CD14-positive monocyte (primary cell): Measurements from ENCODE around the gene TGFBR1. TPM values are rescaled to one million over a fixed set of nuclear protein-coding genes. Genes with fewer than 3 reads are reported as not detected.

Experiments used
- DNase-seq, 3 donors: peaks; one replicate each; pipeline ENCODE4 v3.0.0-alpha.2; 2011 to 2022
- H2AFZ ChIP-seq: 2 replicates; pipeline ENCODE4 v1.6.0; 2012; ENCODE audit warnings: mild to moderate bottlenecking, low read depth, low read length, inconsistent platforms; ENCODE audit not compliant: insufficient read depth, poor library complexity, severe bottlenecking
- H3K27ac ChIP-seq, 2 donors: 1 replicate in 1 of 2; 2 replicates in 1 of 2; pipeline ENCODE4 v1.5.1; 2012 to 2013; ENCODE audit warnings: low read length in 2 of 2, control low read depth in 1 of 2, inconsistent platforms in 1 of 2, low read depth in 1 of 2, mild to moderate bottlenecking in 1 of 2
- H3K27me3 ChIP-seq, 2 donors: one replicate each; pipeline versions ENCODE4 v1.6.0 to v1.6.1; 2011 to 2013; ENCODE audit warnings: low read length in 2 of 2; ENCODE audit not compliant: control insufficient read depth in 2 of 2, insufficient read depth in 2 of 2
- H3K36me3 ChIP-seq, 2 donors: replicated peaks in 1 of 2; 1 replicate in 1 of 2; 2 replicates in 1 of 2; pipeline versions ENCODE4 v1.5.1 to v1.6.1; 2012 to 2013; ENCODE audit warnings: low read length in 2 of 2, control low read depth in 1 of 2, inconsistent platforms in 1 of 2, mild to moderate bottlenecking in 1 of 2; ENCODE audit not compliant: insufficient read depth in 2 of 2, control insufficient read depth in 1 of 2
- H3K4me1 ChIP-seq, 2 donors: 1 replicate in 1 of 2; 2 replicates in 1 of 2; pipeline versions ENCODE4 v1.5.1 to v1.6.1; 2012 to 2013; ENCODE audit warnings: low read length in 2 of 2, control low read depth in 1 of 2, inconsistent platforms in 1 of 2, mild to moderate bottlenecking in 1 of 2, moderate library complexity in 1 of 2; ENCODE audit not compliant: insufficient read depth in 2 of 2, control insufficient read depth in 1 of 2
- H3K4me2 ChIP-seq: replicated peaks from 2 replicates; pipeline ENCODE3; 2012; ENCODE audit warnings: low read length, moderate library complexity, mild to moderate bottlenecking; ENCODE audit not compliant: poor library complexity, severe bottlenecking; ENCODE audit errors: extremely low read depth
- H3K4me3 ChIP-seq, 3 experiments: fragments of 200-600 bp in 1 of 3; sonication (generic) in 1 of 3; replicated peaks in 1 of 3; 1 replicate in 2 of 3; 2 replicates in 1 of 3; pipeline ENCODE4 v1.5.1; 2011 to 2013; ENCODE audit warnings: low read length in 3 of 3, mild to moderate bottlenecking in 3 of 3, control low read depth in 2 of 3, low read depth in 2 of 3, inconsistent platforms in 1 of 3, moderate library complexity in 1 of 3
- H3K79me2 ChIP-seq: 2 replicates; pipeline ENCODE4 v1.6.0; 2012; ENCODE audit warnings: mild to moderate bottlenecking, control low read depth, inconsistent platforms, low read length, moderate library complexity; ENCODE audit not compliant: insufficient read depth
- H3K9ac ChIP-seq: 2 replicates; pipeline ENCODE4 v1.6.0; 2017; ENCODE audit warnings: low read length, mild to moderate bottlenecking; ENCODE audit not compliant: insufficient read depth, poor library complexity, severe bottlenecking
- H3K9me3 ChIP-seq, 2 donors: replicated peaks in 1 of 2; 1 replicate in 1 of 2; 2 replicates in 1 of 2; pipeline versions ENCODE4 v1.5.1 to v1.6.1; 2012 to 2013; ENCODE audit warnings: low read length in 2 of 2, control low read depth in 1 of 2; ENCODE audit not compliant: control insufficient read depth in 1 of 2, insufficient read depth in 1 of 2
- H4K20me1 ChIP-seq: 2 replicates; pipeline ENCODE4 v1.6.0; 2012; ENCODE audit warnings: mild to moderate bottlenecking, low read length, control low read depth, moderate library complexity; ENCODE audit not compliant: insufficient read depth
- H3K27ac Mint-ChIP-seq, 7 donors: one replicate each; pipeline ENCODE4 v1.8.0; 2020; ENCODE audit warnings: mild to moderate bottlenecking in 7 of 7, mixed read lengths in 7 of 7, moderate library complexity in 6 of 7, inconsistent platforms in 2 of 7
- H3K27me3 Mint-ChIP-seq, 3 donors: one replicate each; pipeline ENCODE4 v1.8.0; 2021 to 2022; ENCODE audit warnings: low read depth in 3 of 3, mild to moderate bottlenecking in 3 of 3, mixed read lengths in 3 of 3, moderate library complexity in 3 of 3, inconsistent platforms in 1 of 3
- H3K36me3 Mint-ChIP-seq, 2 donors: one replicate each; pipeline ENCODE4 v1.8.0; 2020; ENCODE audit warnings: mixed read lengths in 2 of 2, inconsistent platforms in 1 of 2, mild to moderate bottlenecking in 1 of 2
- H3K4me1 Mint-ChIP-seq: one replicate; pipeline ENCODE4 v1.8.0; 2020; ENCODE audit warnings: mild to moderate bottlenecking, mixed read lengths
- H3K4me3 Mint-ChIP-seq, 2 donors: one replicate each; pipeline ENCODE4 v1.8.0; 2020; ENCODE audit warnings: mild to moderate bottlenecking in 2 of 2, mixed read lengths in 2 of 2, moderate library complexity in 1 of 2
- H3K9me3 Mint-ChIP-seq, 7 donors: one replicate each; pipeline ENCODE4 v1.8.0; 2020 to 2022; ENCODE audit warnings: mixed read lengths in 7 of 7, mild to moderate bottlenecking in 6 of 7, moderate library complexity in 6 of 7, inconsistent platforms in 2 of 7
- WGBS: methylation state at CpG from one replicate; pipeline ENCODE4 v1.1.5; 2013; ENCODE audit warnings: missing lambda C conversion rate; ENCODE audit not compliant: insufficient coverage; 5-methylcytosine and 5-hydroxymethylcytosine counted together
- intact Hi-C, 2 donors: fragments of 100-400 bp; cut with micrococcal nuclease; formaldehyde crosslinking; loops; one replicate each; pipeline versions ENCODE4 v1.15.0 to v1.15.1; 2023
- polyA plus RNA-seq, 3 donors: library from polyadenylated mRNA; depleted of rRNA in 1 of 3; unstranded in 2 of 3; stranded (reverse) in 1 of 3; fragments of 300-500 nt in 2 of 3; fragments of >200 nt in 1 of 3; fragmentation: Illumina TruSeq in 2 of 3; gene quantifications; 1 replicate in 2 of 3; 2 replicates in 1 of 3; pipeline ENCODE4 v1.2.3, GENCODE V29; 2012 to 2021
- TF ChIP-seq, protein P1 (sequence below): fragments of 200-600 bp; IDR thresholded peaks from one replicate; pipeline ENCODE4 v1.8.0; 2022; ENCODE audit warnings: antibody characterized with exemption, mild to moderate bottlenecking

TGFBR1 gene
- polyA plus RNA-seq, 3 donors = 10.7 to 26.8 (median 25.0) TPM

DNA sequence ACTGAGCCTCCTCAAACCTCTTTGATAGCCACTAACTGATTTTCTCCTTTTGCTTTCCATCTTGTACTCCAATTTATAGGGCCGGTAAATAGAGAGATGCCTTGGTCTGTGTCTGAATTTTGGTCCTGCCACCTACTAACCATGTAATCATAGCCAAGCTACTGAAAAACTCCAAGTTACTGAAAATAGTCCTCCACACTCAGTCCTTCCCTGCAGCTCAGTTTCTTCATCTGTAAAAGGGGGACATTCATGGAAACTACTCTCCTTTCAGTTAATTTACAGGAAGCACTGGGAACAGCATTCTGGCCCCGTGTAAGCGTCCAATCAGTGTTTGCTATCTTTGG is 30.0 kb upstream of the TGFBR1 start:
- Histone ChIP-seq H3K4me1 (peaks cover 3 to 10% of the 10 kb centered on the region in 2 donors), H3K9ac (no peak overlapping the region), H3K27ac (no peak overlapping the region), H3K79me2 (no peaks in the 10 kb centered on the region), H3K4me2 (no peak overlapping the region), H3K27me3 (no peaks in the 10 kb centered on the region), H4K20me1 (no peaks in the 10 kb centered on the region), H2AFZ (no peak overlapping the region), H3K4me3 (no peak overlapping the region), H3K36me3 (no peaks in the 10 kb centered on the region), H3K9me3 (no peaks in the 10 kb centered on the region)
- TF ChIP-seq, protein P1, sequence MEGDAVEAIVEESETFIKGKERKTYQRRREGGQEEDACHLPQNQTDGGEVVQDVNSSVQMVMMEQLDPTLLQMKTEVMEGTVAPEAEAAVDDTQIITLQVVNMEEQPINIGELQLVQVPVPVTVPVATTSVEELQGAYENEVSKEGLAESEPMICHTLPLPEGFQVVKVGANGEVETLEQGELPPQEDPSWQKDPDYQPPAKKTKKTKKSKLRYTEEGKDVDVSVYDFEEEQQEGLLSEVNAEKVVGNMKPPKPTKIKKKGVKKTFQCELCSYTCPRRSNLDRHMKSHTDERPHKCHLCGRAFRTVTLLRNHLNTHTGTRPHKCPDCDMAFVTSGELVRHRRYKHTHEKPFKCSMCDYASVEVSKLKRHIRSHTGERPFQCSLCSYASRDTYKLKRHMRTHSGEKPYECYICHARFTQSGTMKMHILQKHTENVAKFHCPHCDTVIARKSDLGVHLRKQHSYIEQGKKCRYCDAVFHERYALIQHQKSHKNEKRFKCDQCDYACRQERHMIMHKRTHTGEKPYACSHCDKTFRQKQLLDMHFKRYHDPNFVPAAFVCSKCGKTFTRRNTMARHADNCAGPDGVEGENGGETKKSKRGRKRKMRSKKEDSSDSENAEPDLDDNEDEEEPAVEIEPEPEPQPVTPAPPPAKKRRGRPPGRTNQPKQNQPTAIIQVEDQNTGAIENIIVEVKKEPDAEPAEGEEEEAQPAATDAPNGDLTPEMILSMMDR = no peak
- intact Hi-C loops = no loop called here
- no peaks in the 10 kb centered on the region for H3K36me3 Mint-ChIP-seq
- no peaks in the 10 kb centered on the region for H3K9me3 Mint-ChIP-seq
- H3K4me1 Mint-ChIP-seq = peaks cover 16% of the 10 kb centered on the region
- 89% methylated on average over 3 of the region's 3 CpGs for WGBS
- no peak for DNase-seq
- H3K27me3 Mint-ChIP-seq = peaks cover 0 to 10% (median 5%) of the 10 kb centered on the region in 3 donors
- no peak overlapping the region for H3K4me3 Mint-ChIP-seq
- H3K27ac Mint-ChIP-seq = no peak overlapping the region

DNA sequence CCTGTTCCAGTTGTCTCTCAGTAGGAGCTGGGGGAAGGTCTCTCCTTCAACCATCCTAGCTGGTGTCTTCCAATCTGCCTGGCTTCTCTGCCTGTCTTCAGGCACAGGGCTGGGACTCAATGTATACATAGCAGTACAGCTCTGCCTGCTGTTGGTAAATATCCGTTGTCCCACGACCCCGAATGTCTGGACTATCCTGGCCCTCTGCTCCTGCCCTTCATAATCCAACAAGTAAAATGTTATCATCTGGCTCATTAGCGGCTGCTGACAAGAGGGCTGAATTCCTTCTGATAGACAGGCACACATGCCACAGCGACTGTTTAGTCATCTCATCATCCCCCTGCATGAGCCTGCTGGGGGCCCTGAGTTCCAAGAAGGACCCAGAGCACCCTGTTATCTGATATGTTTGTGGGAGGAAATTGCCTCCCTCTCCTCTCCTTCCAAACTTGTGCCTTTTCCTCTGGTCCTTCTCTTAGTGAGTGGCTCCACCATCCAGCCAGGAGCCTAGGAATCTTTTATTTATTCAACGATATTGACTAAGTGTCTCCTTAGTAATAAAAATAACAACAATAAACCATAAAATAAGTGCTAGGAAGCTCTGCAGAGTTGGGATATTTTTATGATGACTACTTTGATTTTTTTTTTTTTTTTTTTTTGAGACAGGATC is 29.5 kb upstream of the TGFBR1 start:
- no peak overlapping the region for H3K9ac ChIP-seq
- peaks cover 3 to 10% of the 10 kb centered on the region in 2 donors for H3K4me1 ChIP-seq
- no peaks in the 10 kb centered on the region for H3K27me3 ChIP-seq
- no peaks in the 10 kb centered on the region for H3K79me2 ChIP-seq
- no peak for DNase-seq
- no peak overlapping the region for H3K27ac Mint-ChIP-seq
- H3K27ac ChIP-seq = no peak overlapping the region
- peaks cover 0 to 10% (median 5%) of the 10 kb centered on the region in 3 donors for H3K27me3 Mint-ChIP-seq
- no peak overlapping the region for H2AFZ ChIP-seq
- peaks cover 16% of the 10 kb centered on the region for H3K4me1 Mint-ChIP-seq
- WGBS = 93% methylated on average over 4 of the region's 6 CpGs
- H3K9me3 ChIP-seq = no peaks in the 10 kb centered on the region
- no peaks in the 10 kb centered on the region for H3K36me3 ChIP-seq
- H3K4me3 ChIP-seq = no peak overlapping the region
- TF ChIP-seq, protein P1 = no peak
- peaks cover 0 to 3% (median 0%) of the 10 kb centered on the region in 7 donors for H3K9me3 Mint-ChIP-seq
- H4K20me1 ChIP-seq = no peaks in the 10 kb centered on the region
- intact Hi-C loops = no loop called here
- H3K4me3 Mint-ChIP-seq = no peak overlapping the region
- no peaks in the 10 kb centered on the region for H3K36me3 Mint-ChIP-seq
- no peak overlapping the region for H3K4me2 ChIP-seq
